ENCODE results near the gene GOPC. TPM values are rescaled to one million over a fixed set of nuclear protein-coding genes. Genes with fewer than 3 reads are reported as not detected.

Gene GOPC
- total RNA-seq, 1 experiment from 2014 or later = 18.7 TPM

DNA sequence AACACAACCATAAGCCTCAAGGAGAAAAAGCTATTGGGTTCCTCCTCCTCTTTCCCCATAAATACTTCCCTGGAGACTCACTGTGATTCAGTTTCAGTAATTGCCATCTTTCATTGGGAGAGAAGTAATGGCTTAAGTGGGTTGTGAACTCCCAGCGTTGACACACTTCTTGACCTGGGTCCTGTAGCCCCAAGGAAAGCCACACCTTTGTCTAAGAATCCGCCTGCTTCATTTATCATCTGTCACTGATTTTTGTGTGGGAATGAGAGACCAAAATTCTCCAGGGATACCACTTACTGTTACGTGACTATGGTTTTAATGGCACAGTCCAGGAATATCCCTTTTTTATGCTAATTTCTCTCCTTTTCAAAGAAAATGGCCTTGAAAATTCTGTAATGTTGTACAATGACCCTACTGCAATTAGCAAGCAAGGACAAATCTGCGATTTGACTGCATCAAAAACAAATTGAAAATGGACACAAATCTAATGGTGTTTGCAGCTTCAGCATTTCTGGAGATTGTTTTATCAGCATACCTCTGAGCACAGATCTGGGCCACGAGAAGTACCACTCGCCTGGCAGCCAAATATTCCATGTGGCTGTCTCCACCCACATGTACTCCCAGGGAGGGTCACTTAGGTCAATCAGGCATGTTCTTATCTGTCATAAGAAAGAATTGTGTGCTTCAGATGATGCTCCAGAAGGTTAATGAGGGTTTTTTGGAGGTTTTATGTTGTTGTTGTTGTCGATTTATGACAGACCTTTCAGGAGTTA lies 90.1 kb downstream of the GOPC start:
- H3K4me1 Mint-ChIP-seq = peaks cover 13% of the 10 kb centered on the region

More for the DNA sequence above, 90.1 kb downstream of the GOPC start:
- no peak overlapping the region for H3K27ac Mint-ChIP-seq
- DNase-seq (ENCODE audit: low spot score) (no peak), ATAC-seq (no peak)
- TF ChIP-seq, protein P1, sequence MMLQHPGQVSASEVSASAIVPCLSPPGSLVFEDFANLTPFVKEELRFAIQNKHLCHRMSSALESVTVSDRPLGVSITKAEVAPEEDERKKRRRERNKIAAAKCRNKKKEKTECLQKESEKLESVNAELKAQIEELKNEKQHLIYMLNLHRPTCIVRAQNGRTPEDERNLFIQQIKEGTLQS (CRISPR knock-in tag; conservative IDR thresholded peaks at IDR 0.05) = no peak
- no peak for TF ChIP-seq GTF2I (CRISPR knock-in tag; conservative IDR thresholded peaks at IDR 0.05)
- no peak for TF ChIP-seq GABPB1 (CRISPR knock-in tag; IDR thresholded peaks at IDR 0.05)
- no peak for TF ChIP-seq TEAD4 (CRISPR knock-in tag; IDR thresholded peaks at IDR 0.05)
- TF ChIP-seq ATF1 (CRISPR knock-in tag; IDR thresholded peaks at IDR 0.05) = no peak
- no peak for TF ChIP-seq MXD4 (CRISPR knock-in tag; IDR thresholded peaks at IDR 0.05; ENCODE audit: borderline replicate concordance)
- TF ChIP-seq ZNF396 (CRISPR knock-in tag; IDR thresholded peaks at IDR 0.05; ENCODE audit: borderline replicate concordance) = no peak
- TF ChIP-seq TCF7 (CRISPR knock-in tag; IDR thresholded peaks at IDR 0.05; ENCODE audit: low read depth) = no peak
- no peak for TF ChIP-seq OVOL2 (CRISPR knock-in tag; IDR thresholded peaks at IDR 0.05; ENCODE audit: borderline replicate concordance)
- TF ChIP-seq FOXJ3 (CRISPR knock-in tag; IDR thresholded peaks at IDR 0.05; ENCODE audit: borderline replicate concordance) = no peak
- TF ChIP-seq, protein P2, sequence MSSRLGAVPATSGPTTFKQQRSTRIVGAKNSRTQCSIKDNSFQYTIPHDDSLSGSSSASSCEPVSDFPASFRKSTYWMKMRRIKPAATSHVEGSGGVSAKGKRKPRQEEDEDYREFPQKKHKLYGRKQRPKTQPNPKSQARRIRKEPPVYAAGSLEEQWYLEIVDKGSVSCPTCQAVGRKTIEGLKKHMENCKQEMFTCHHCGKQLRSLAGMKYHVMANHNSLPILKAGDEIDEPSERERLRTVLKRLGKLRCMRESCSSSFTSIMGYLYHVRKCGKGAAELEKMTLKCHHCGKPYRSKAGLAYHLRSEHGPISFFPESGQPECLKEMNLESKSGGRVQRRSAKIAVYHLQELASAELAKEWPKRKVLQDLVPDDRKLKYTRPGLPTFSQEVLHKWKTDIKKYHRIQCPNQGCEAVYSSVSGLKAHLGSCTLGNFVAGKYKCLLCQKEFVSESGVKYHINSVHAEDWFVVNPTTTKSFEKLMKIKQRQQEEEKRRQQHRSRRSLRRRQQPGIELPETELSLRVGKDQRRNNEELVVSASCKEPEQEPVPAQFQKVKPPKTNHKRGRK (CRISPR knock-in tag; IDR thresholded peaks at IDR 0.05; ENCODE audit: borderline replicate concordance) = no peak
- H3K27me3 Mint-ChIP-seq (ENCODE audit: low read depth) = no peaks in the 10 kb centered on the region
- ChIA-PET POLR2A (no interaction called here), CTCF (interaction anchor here (0.6 kb wide), 1 partner anchor 60 kb away, joined by 3 read pairs; no protein-coding TSS in a partner anchor)
- no peak overlapping the region for H3K4me3 Mint-ChIP-seq
- H3K9me3 Mint-ChIP-seq = peaks cover 10% of the 10 kb centered on the region
- H3K36me3 Mint-ChIP-seq = peaks cover 8% of the 10 kb centered on the region

Other genes with a start within 250 kb of the GOPC start
- 0.02 to 0.05 TPM (median 0.05 TPM) in 3 replicates for gene ROS1, start 176.6 kb downstream of the GOPC start, total RNA-seq (2021)
- 9.6 to 11.2 TPM (median 10.6 TPM) in 3 replicates for gene DCBLD1, start 119.8 kb downstream of the GOPC start, total RNA-seq (2021)
- gene NUS1, start 73.0 kb upstream of the GOPC start, total RNA-seq (2021) = 59.3 to 73.8 TPM (median 62.1 TPM) in 3 replicates